ENCODE results near the gene ANKMY1.

The ANKMY1 gene

DNA sequence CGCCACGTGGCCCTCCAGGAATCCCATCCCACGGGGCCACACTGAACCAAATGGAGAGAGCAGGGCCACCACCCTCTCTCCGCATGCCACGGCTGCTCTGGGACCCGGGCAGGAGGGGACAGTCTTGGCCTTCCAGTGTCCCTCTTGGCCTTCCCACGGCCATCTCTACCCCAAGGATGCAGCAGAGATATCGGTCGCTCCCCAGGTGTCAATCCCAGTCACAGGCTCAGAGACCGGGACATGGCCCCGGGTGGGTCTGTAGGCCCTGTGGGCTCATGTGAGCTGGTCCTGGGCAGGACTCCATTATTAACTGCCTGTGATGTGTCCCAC is 44.0 kb upstream of the ANKMY1 start (continued):
- no peak for TF ChIP-seq ZFP3 (CRISPR knock-in tag; IDR thresholded peaks at IDR 0.05)
- no peak for TF ChIP-seq CSRNP3 (CRISPR knock-in tag; IDR thresholded peaks at IDR 0.05)
- TF ChIP-seq, protein P1, sequence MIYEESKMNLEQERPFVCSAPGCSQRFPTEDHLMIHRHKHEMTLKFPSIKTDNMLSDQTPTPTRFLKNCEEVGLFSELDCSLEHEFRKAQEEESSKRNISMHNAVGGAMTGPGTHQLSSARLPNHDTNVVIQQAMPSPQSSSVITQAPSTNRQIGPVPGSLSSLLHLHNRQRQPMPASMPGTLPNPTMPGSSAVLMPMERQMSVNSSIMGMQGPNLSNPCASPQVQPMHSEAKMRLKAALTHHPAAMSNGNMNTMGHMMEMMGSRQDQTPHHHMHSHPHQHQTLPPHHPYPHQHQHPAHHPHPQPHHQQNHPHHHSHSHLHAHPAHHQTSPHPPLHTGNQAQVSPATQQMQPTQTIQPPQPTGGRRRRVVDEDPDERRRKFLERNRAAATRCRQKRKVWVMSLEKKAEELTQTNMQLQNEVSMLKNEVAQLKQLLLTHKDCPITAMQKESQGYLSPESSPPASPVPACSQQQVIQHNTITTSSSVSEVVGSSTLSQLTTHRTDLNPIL (CRISPR knock-in tag; IDR thresholded peaks at IDR 0.05; ENCODE audit: low read depth) = no peak
- no peak for TF ChIP-seq ISL1 (CRISPR knock-in tag; IDR thresholded peaks at IDR 0.05)
- no peak for TF ChIP-seq CSDC2 (CRISPR knock-in tag; IDR thresholded peaks at IDR 0.05)
- TF ChIP-seq ZNF70 (CRISPR knock-in tag; IDR thresholded peaks at IDR 0.05) = no peak
- no peak for TF ChIP-seq TSHZ2 (CRISPR knock-in tag; IDR thresholded peaks at IDR 0.05)

- TF ChIP-seq CSDC2 (CRISPR knock-in tag; IDR thresholded peaks at IDR 0.05) = no peak
- TF ChIP-seq SNAI2 (CRISPR knock-in tag; IDR thresholded peaks at IDR 0.05) = no peak
- TF ChIP-seq, protein P1 (CRISPR knock-in tag; IDR thresholded peaks at IDR 0.05; ENCODE audit: low read depth) = no peak
- no peak for TF ChIP-seq BACH2 (CRISPR knock-in tag; IDR thresholded peaks at IDR 0.05; ENCODE audit: borderline replicate concordance)
- no peak for TF ChIP-seq ESRRG (CRISPR knock-in tag; IDR thresholded peaks at IDR 0.05)
- no peak for TF ChIP-seq PPARA (CRISPR knock-in tag; IDR thresholded peaks at IDR 0.05; ENCODE audit: borderline replicate concordance)
- ATAC-seq = no peak
Observed at GRCh38 chr2:240601061-240601830, 43.5 kb upstream of the ANKMY1 start.

DNA sequence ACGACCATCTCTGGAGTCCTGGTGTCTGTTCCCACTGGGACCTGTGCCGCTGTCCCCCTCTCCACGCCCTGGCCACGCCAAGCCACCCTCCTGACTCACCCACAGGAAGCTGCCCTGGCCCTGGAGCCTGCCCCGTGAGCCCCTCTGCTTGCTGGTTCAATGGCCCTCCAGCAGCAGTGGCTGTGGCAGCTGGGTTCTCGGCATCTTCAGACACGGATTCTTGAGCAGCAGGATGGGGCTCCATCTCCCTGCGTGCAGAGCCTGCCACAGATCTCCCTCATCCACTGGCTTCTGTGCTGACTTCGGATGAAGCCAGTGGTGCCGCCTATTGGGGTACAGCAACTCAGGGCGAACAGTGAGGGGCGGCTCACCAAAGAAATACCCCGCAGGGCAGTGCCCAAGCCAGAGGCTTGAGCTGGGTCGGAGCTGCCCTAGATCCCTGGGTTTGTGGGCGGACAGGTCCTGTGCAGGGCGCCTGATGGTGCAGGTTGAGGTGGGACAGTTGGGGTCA is 42.7 kb upstream of the ANKMY1 start:
- ATAC-seq = no peak
- TF ChIP-seq ZFP30 (CRISPR knock-in tag; IDR thresholded peaks at IDR 0.05) = no peak
- no peak for TF ChIP-seq CSRNP3 (CRISPR knock-in tag; IDR thresholded peaks at IDR 0.05)
- no peak for TF ChIP-seq ZNF565 (CRISPR knock-in tag; conservative IDR thresholded peaks at IDR 0.05; ENCODE audit: low read depth)

DNA sequence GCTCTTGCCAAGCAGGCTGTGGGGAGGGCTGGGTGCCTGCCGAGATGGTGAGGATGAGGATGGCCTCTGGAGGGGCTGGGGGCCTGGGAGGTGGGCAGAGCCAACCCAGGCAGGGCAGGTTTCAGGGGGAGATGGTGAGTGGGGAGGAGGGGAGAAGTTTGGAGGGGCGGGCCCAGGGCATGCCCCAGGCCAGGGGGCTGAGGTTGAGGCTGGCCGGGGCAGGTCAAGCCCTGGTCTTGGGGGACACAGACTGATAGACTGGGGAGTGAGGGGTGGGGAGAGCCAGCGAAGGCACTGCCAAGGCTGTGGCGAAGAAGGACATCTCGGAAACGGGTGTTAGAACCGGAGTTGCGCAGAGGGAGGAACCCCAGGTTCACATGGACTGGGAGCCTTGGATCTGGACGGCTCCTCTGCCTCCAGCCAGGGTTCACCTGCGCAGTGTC is 41.4 kb upstream of the ANKMY1 start:
- ATAC-seq = no peak
- TF ChIP-seq, protein P2, sequence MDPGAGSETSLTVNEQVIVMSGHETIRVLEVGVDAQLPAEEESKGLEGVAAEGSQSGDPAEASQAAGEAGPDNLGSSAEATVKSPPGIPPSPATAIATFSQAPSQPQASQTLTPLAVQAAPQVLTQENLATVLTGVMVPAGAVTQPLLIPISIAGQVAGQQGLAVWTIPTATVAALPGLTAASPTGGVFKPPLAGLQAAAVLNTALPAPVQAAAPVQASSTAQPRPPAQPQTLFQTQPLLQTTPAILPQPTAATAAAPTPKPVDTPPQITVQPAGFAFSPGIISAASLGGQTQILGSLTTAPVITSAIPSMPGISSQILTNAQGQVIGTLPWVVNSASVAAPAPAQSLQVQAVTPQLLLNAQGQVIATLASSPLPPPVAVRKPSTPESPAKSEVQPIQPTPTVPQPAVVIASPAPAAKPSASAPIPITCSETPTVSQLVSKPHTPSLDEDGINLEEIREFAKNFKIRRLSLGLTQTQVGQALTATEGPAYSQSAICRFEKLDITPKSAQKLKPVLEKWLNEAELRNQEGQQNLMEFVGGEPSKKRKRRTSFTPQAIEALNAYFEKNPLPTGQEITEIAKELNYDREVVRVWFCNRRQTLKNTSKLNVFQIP (CRISPR knock-in tag; IDR thresholded peaks at IDR 0.05; ENCODE audit: borderline replicate concordance, low read depth) = no peak
- TF ChIP-seq ESRRG (CRISPR knock-in tag; IDR thresholded peaks at IDR 0.05) = no peak
- no peak for TF ChIP-seq PATZ1 (CRISPR knock-in tag; IDR thresholded peaks at IDR 0.05; ENCODE audit: borderline replicate concordance)
- no peak for TF ChIP-seq TSHZ2 (CRISPR knock-in tag; IDR thresholded peaks at IDR 0.05)
- no peak for TF ChIP-seq ZFP3 (CRISPR knock-in tag; IDR thresholded peaks at IDR 0.05)
- no peak for TF ChIP-seq GLIS3 (CRISPR knock-in tag; IDR thresholded peaks at IDR 0.05)
- TF ChIP-seq TCF4 (CRISPR knock-in tag; IDR thresholded peaks at IDR 0.05; ENCODE audit: borderline replicate concordance) = no peak
- no peak for TF ChIP-seq ZC3H10 (CRISPR knock-in tag; IDR thresholded peaks at IDR 0.05)
- no peak for TF ChIP-seq ZFP30 (CRISPR knock-in tag; IDR thresholded peaks at IDR 0.05)
- no peak for TF ChIP-seq ISL1 (CRISPR knock-in tag; IDR thresholded peaks at IDR 0.05)
- TF ChIP-seq TOX (CRISPR knock-in tag; IDR thresholded peaks at IDR 0.05; ENCODE audit: borderline replicate concordance) = no peak
